OCI-LY3 (cell line): ENCODE data around the gene ADGRL4.

Experiments
- H2AFZ ChIP-seq: fragments of 200-600, 300-600 bp; shearing (Covaris generic); 2 replicates; pipeline ENCODE4 v1.6.0; 2014; ENCODE audit warnings: antibody characterized with exemption, low read depth, low read length
- H3K27ac ChIP-seq: fragments of 200-600, 300-600 bp; sonication (generic); 2 replicates; pipeline ENCODE4 v1.5.1; 2014; ENCODE audit warnings: mild to moderate bottlenecking, low read length, moderate library complexity, mixed read lengths
- H3K27me3 ChIP-seq: fragments of 200-600, 300-600 bp; sonication (generic); 2 replicates; pipeline ENCODE4 v1.6.1; 2014; ENCODE audit warnings: low read depth, low read length, mixed read lengths
- H3K36me3 ChIP-seq: fragments of 200-600, 300-600 bp; sonication (generic); replicated peaks from 2 replicates; pipeline ENCODE3; 2014; ENCODE audit warnings: low read depth, low read length, mixed read lengths
- H3K4me1 ChIP-seq: fragments of 300-600, 200-600 bp; sonication (generic); 2 replicates; pipeline ENCODE4 v1.6.1; 2014; ENCODE audit warnings: low read length, mixed read lengths
- H3K4me2 ChIP-seq: fragments of 200-600, 300-600 bp; sonication (generic); 2 replicates; pipeline ENCODE4 v1.6.1; 2014; ENCODE audit warnings: low read length, mixed read lengths
- H3K4me3 ChIP-seq: fragments of 300-600, 200-600 bp; sonication (generic); 2 replicates; pipeline ENCODE4 v1.5.1; 2014; ENCODE audit warnings: antibody characterized with exemption, mild to moderate bottlenecking, low read length, moderate library complexity
- H3K79me2 ChIP-seq: fragments of 300-600, 200-600 bp; shearing (Covaris generic); 2 replicates; pipeline ENCODE4 v1.6.1; 2014; ENCODE audit warnings: mild to moderate bottlenecking, low read length, mixed read lengths
- H3K9ac ChIP-seq: fragments of 300-600, 200-600 bp; shearing (Covaris generic); 2 replicates; pipeline ENCODE4 v1.6.0; 2014; ENCODE audit warnings: mild to moderate bottlenecking, low read length, moderate library complexity
- H3K9me3 ChIP-seq: fragments of 200-600, 300-600 bp; shearing (Covaris generic); 2 replicates; pipeline ENCODE4 v1.6.1; 2014; ENCODE audit warnings: low read length, mixed read lengths; ENCODE audit not compliant: insufficient read depth
- H4K20me1 ChIP-seq: fragments of 200-600, 300-600 bp; sonication (generic); 2 replicates; pipeline ENCODE4 v1.6.1; 2016; ENCODE audit warnings: low read length, mixed read lengths; ENCODE audit not compliant: insufficient read depth
- CTCF ChIP-seq: fragments of 200-600, 300-600 bp; sonication (generic); IDR thresholded peaks from 2 replicates; pipeline ENCODE4 v1.5.1; 2014; ENCODE audit warnings: antibody characterized with exemption, low read length, low read depth
- EZH2phosphoT487 ChIP-seq: fragments of 200-600 bp; shearing (Covaris generic); IDR thresholded peaks from 2 replicates; pipeline ENCODE4 v1.6.1; 2018; ENCODE audit warnings: antibody characterized with exemption, mixed run types, low read depth

Gene ADGRL4

GRCh38 chr1:78949227-78949626, 57.3 kb downstream of the ADGRL4 start:
- no peak for TF ChIP-seq EZH2phosphoT487
- no peak for TF ChIP-seq CTCF
- Histone ChIP-seq H3K79me2 (no peaks in the 10 kb centered on the region), H3K9me3 (no peaks in the 10 kb centered on the region), H3K27ac (no peak overlapping the region), H3K4me3 (no peak overlapping the region), H3K36me3 (no peaks in the 10 kb centered on the region), H3K4me1 (no peaks in the 10 kb centered on the region), H3K27me3 (no peaks in the 10 kb centered on the region), H4K20me1 (no peaks in the 10 kb centered on the region), H3K4me2 (no peak overlapping the region), H3K9ac (no peak overlapping the region), H2AFZ (no peak overlapping the region)

- H3K27ac ChIP-seq, result no peak overlapping the region
- no peaks in the 10 kb centered on the region for H3K79me2 ChIP-seq
- no peak overlapping the region for H3K4me3 ChIP-seq
- no peaks in the 10 kb centered on the region for H3K27me3 ChIP-seq
- H3K36me3 ChIP-seq, result no peaks in the 10 kb centered on the region
- no peak overlapping the region for H3K4me2 ChIP-seq
- H3K9me3 ChIP-seq, result no peaks in the 10 kb centered on the region
- H3K4me1 ChIP-seq, result no peaks in the 10 kb centered on the region
- no peaks in the 10 kb centered on the region for H4K20me1 ChIP-seq
- H2AFZ ChIP-seq, result no peak overlapping the region
- H3K9ac ChIP-seq, result no peak overlapping the region
- no peak for TF ChIP-seq EZH2phosphoT487
- TF ChIP-seq CTCF, result no peak
Observed at GRCh38 chr1:78919150-78919549, 87.4 kb downstream of the ADGRL4 start.

GRCh38 chr1:78918157-78918556, 88.4 kb downstream of the ADGRL4 start:
- Histone ChIP-seq H3K27me3 (no peaks in the 10 kb centered on the region), H3K36me3 (no peaks in the 10 kb centered on the region), H3K4me3 (no peak overlapping the region), H3K27ac (no peak overlapping the region), H3K4me2 (no peak overlapping the region), H3K9ac (no peak overlapping the region), H4K20me1 (no peaks in the 10 kb centered on the region), H3K79me2 (no peaks in the 10 kb centered on the region), H2AFZ (no peak overlapping the region), H3K9me3 (no peaks in the 10 kb centered on the region), H3K4me1 (no peaks in the 10 kb centered on the region)
- TF ChIP-seq CTCF (no peak), EZH2phosphoT487 (no peak)

GRCh38 chr1:78916986-78917385, 89.5 kb downstream of the ADGRL4 start:
- Histone ChIP-seq H3K4me3 (no peak overlapping the region), H2AFZ (no peak overlapping the region), H3K27me3 (no peaks in the 10 kb centered on the region), H3K4me2 (no peak overlapping the region), H3K36me3 (no peaks in the 10 kb centered on the region), H3K79me2 (no peaks in the 10 kb centered on the region), H3K4me1 (no peaks in the 10 kb centered on the region), H4K20me1 (no peaks in the 10 kb centered on the region), H3K9ac (no peak overlapping the region), H3K27ac (no peak overlapping the region), H3K9me3 (no peaks in the 10 kb centered on the region)
- TF ChIP-seq CTCF (no peak), EZH2phosphoT487 (no peak)
